Activated gamma-delta T cell treated with Interleukin-2 at 50 U/mL for 16 hours (primary cell): ENCODE results near the gene RBM19.

Source experiments
- DNase-seq: peaks from one replicate; pipeline ENCODE4 v3.0.0-alpha.2; 2020

The RBM19 gene

DNA sequence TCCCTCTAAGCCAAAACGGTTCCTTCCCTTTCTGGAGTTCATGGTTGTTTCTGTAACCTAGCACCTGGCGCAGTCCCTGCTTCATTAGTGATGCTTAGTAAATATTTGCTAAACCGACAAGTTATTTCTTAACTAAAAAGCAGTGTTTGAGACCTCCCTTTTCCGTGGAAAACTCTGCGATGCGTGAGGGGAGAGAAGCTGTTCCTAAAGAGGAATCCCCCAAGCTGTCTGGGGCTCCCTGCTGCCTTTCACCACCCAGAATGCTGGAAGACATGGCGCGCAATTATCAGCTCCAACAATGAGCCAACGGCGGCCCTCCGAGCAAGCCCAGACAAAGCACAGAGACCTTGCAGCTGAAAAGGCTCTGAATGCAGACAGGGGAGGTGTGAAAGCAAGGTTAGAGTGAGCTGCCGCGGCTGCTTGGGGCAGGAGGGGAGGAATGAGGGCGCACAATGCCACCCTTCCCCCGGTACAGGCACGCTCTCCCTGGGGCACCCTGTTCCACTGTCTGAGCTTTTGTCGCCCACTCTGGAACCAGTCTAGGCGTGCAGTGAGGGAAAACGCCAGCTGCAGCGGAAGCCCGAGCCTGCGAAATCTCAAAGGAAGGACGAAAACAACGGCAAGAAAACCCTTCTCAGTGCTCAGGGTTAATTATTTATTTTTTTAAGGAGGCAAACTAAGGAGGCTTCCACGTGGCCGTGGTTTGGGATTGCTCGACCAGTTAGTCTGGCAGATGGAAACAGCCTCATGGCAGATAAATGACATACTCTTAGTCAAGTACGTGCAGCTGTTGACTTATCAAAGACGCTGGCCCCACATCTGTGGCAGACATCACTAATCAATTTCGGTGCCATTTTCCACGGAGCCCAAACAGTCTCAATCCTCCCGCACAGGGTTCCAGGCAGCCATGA is 66.3 kb downstream of the RBM19 start:
- DNase-seq: no peak

DNA sequence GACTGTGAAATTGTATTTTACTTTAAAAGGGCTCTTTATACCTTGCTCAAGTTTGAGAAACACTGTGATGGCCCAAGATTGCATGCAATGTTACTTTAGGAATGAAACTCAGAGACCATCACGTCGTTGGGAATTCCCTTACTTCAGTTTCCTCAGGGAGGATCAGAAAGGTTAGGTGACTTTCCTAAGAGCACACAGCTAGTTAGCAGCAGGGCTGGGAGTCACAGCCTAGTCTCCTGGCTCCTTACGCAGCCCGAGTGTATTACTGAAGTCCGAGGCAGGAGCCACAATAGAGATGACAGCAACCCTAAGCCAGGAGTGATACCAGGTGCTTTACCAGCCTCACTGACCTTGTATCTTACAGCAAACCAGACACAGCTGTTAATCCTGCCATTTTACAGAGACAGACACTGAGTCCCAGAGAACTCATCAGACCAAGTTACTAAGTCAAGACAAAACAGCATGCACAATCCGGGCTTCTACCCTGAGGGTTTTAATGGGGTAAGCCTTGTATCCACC is 67.0 kb downstream of the RBM19 start:
- no peak for DNase-seq

DNA sequence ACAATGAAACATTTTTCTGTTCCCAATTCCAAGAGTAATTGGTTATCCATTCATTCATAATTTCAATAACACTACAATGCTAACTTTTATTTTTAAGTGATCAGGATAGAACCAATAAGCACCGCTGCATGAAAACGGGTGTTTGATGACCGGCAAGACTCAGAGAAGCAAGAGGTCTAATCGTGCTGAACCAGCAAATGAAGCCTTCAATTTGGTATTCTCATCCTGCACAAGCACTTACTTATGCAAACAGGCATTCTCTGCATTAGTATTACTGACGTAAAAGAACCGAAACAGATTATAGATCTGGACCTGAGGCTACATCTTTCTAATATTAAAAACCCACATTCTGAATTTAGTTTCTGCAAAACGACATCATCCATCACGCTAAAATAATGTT is 67.7 kb downstream of the RBM19 start:
- no peak for DNase-seq

DNA sequence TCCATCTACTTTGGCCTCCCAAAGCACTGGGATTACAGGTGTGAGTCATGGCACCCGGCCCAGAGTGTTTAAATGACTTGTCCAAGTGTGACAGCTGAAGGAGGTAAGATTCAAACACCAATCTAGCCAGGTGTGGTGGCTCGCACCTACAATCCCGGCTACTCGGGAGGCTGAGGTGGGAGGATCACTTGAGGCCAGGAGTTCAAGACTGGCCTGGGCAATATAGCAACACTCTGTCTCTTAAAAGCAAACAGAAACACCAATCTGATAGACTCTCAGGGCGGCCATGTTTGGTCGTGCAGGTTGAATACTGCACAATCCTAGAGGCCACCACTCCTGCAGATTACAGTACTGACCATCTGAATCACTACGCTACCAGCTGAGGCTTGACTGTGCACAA is 68.7 kb downstream of the RBM19 start:
- no peak for DNase-seq

DNA sequence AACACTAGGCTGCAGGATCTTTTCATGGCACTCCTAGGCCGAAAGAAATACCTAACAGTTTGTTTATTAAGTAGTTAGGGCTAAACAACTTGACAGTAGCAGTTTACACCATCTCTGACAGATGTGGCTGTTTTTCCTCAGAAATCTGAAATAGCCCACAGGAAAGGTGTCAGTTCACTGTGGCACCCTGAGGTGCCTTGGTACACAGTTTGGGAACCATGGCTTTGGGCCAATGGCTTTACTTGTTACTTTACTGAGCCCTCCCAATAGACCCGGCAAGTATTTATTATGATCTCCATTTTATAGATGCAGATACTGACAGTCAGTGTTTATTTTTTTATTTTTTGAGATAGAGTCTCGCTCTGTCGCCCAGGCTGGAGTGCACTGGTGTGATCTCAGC is 69.3 kb downstream of the RBM19 start:
- no peak for DNase-seq

DNA sequence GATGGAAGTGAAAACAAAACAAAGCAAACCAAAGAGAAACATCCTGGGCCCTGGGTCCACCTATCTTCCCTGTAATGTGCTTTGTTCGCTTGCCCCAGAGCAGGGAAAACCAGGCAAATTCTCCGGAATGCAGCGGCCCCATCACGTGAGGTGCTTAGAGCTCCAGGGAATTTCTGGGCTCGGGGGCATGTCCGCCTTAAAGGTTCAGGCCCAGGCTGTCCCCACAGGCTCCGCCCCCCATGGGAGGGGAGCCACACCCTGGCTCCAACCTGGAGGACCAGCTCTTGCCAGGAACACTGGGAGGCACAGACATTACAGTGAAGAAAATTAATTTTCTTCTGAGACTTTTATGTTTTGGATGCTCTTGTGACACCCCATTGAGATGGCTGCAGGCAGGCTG is 69.9 kb downstream of the RBM19 start:
- no peak for DNase-seq

DNA sequence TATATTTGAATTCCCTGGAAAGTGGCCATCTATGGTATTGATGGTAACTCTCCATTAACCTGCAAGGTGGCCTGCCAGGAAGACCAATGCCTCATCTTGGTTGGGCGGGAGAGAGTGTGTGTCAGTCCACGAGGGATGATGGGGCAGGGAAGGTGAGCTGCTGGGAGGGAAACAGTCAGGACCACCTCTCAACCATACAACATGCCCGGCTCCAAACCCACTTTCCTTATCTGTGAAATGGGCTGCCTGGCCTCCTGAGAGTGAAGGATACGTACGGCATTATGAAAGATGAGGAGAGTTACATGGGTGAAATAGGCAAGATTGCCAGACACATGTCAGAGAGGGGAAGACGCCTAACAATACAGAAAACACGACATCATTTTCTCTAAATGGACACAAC is 70.9 kb downstream of the RBM19 start:
- DNase-seq: no peak

DNA sequence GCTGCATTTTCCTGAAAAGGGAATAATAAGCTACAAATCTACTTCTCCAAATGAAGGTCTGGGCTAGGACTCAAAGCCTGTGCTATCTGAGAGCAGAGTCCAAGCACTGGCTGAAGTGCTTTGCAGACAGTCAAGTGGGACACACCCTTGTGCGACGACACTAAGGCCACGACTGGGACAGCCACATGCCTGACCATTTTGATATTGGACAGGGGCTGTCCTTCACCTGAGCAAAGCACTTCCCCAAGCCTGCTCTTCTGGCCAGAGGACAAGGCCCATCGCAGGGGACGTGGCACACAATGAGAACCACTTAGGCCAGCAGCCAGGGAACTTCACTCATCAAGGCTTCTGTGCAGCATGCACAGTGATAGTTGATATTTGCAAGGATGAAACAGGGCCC is 71.4 kb downstream of the RBM19 start:
- DNase-seq: no peak

DNA sequence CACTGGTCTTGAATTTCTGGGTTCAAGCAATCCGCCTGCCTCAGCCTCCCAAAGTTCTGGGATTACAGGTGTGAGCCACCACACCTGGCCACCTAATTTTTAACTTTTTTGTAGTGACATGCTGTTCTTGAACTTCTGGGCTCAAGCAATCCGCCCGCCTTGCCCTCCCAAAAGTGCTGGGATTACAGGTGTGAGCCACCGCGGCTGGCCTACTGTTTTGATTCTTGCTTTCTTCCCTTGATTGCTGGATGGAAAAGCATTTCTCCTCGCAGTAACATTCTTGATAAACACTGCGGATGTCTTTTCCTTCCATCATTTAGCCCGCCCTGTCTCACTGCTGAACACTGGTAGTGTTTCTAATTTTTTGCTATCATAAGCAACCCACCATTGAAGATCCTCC is 72.9 kb downstream of the RBM19 start:
- DNase-seq: no peak

DNA sequence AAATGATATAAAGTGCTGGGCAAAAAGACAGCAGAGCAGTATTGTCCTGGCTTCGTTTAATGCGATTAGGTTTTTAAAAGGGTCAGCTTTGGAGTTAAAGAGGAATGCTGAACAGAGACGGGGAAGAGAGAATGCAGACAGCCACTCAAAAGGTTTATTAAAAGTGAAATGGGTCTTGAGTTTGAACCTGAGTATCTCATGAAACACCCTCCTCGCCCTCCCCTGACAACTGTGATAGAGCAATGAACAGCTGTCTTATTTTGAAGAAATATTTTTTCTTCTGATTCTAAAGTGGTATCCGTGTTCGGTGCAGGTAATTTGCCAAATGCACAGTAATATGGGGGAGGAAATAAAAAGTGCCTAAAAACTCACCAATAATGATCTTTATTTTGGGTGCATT is 73.6 kb downstream of the RBM19 start:
- no peak for DNase-seq

DNA sequence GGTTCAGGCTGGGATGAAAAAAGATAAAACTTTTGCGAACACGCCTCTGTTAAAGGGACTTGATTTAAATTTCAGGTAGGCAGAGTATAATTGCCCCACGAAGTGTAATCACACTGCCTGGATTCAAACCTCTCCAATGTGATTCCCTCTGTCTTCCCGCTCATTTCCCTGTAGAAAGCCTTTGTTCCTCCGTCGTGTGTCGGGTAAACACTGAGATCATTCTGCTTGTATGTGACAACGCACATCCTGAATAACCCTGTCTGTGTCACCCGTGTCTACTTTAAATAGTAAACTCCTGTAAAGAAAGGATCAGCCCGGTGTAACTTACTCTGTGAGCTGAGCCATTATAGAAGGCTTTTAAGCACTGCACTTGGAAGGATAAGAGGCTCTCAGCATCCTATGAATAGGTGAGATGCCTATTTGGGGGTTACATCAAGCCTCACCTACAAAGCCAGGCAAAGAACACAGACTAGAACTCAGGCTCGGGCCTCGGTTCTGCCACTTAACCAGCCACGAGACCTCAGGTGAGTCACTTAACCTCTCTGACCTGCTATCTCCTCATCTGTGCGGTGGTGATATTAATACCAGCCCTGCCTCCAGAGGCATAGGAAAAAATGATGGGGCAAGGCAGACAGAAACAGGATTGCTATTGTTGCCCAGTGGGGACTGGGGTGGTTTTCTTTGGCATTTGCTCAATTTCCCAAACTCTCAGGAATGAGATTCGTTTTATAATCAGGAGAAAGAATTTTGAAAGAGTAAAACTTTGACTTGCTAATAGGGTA is 74.2 kb downstream of the RBM19 start:
- DNase-seq: no peak

DNA sequence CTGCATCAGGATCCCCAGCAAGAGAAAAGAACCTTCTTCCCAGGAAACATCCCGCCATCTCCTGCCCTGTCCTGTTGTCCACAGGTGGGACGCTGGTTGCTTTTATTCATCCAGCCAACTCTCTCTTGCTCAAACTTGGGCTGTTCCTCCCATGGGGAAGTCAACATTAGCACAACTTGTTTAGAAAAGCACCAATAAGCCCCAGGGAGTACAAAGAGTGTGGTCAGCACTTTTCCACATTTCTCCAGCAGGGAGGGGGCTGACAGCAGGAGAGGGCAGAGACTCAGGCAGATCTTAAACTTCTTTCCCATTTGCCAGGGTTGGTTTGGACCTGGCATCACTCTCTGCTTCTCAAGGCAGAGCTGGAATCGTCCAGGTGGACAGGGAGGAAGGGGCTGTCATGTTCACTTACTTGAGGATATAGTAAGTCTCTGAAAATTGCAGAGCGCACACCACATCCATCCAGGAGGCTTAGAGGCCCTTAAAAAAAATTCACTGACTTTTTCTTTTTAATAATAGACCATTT is 74.9 kb downstream of the RBM19 start:
- DNase-seq: no peak

DNA sequence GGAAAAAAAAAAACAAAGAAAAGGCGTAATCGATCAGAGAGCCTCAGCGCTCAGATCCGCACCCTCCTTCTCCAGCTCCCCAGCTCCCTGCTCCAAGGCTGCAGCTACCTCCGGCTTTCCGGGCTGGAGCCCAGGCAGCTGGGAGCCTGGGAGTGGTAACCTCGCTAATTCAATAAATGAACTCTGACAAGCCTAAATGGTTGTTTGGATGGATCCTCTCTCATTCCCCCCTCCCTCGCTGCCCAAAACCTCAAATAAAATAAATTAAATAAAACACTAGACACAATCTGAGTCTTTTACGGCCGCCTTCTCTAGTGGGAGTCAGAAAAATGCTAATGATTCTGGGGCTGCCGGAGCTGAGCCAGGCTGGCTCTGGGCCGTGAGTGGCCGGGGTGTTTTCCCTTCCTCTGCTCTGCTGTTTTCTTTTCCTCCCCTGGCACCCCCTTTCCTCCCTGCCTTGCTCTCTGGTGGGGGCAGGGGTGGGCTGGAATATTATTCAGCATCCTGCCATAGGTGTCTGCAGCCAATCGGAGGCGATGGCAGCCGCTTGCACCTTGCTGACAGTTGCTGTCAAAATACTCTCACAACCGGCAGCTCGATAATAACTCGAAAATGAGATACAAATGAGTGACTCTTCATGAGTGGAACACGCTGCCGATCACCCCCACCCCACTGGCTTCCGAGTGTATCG is 76.1 kb downstream of the RBM19 start:
- DNase-seq: no peak

DNA sequence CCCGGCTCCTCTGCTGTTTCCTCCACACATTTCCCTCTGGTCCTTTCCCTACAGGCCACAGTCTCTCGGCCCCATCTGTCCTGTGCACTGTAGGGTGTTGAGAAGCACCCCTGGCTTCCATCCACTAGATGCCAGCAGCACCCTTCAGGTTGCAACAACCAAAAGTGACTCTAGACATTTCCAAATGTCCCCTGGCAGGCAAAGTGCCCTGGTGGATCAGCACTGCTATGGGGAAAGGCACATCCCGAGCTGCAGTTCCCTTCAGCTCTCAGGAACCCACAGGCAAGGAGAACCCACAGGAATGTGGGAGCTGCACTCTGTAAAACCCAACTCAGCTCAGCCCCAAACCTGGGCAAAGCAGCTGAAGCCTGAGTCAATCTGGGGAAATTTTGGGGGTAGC is 77.0 kb downstream of the RBM19 start:
- no peak for DNase-seq

DNA sequence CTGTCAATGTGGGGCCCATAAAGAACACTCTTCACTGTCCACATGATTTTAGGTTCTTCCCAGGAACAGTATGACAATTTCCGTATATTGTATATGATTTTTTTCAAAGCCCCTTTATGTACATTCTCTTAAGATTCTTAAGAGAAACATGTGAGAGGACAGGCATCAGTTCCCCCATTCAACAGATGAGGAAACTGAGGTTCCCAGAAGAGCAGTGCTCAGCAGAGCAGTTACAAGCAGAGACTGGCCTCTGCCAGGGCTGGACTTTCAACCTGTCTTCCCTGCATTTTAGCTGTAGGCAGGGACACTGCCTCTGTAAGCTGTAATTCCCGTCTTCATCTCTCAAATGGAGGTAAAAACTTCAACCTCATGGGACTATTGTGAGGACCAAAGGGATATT is 77.7 kb downstream of the RBM19 start:
- no peak for DNase-seq

DNA sequence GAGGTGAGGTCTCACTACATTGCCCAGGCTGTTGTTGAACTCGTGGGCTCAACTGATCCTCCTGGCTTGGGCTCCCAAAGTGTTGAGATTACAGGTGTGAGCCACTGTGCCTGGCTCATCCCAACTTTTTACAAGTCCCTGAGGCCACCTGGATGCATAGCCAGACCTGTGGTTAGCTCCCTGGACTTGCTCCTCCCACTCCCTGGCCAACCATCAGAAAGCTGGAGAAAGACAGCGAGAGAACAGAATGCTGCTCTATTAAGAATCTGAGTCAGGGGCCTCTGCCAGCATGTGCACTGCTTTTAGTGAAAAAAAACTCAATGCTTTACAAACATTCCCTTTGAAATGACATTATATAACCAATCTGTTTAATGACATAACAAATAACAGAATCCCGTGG is 78.2 kb downstream of the RBM19 start:
- DNase-seq: no peak

DNA sequence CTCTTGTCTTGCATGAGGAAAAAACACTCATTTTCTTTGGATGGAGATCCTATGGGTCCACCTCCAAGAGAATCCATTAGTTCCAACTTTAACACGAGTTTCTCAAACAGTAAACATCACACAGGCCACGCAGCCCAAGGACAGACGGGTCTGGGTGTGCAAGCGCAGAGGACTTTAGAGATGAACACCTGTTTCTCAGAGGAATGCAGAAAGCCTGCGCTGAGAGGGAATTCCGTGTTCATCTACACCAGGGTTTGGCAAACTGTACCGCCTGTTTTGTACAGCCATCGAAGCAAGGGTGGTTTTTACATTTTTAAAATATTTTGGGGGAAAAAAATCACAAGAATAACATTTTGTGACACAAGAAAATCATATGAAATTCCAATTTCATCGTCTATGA is 79.4 kb downstream of the RBM19 start:
- DNase-seq: no peak

DNA sequence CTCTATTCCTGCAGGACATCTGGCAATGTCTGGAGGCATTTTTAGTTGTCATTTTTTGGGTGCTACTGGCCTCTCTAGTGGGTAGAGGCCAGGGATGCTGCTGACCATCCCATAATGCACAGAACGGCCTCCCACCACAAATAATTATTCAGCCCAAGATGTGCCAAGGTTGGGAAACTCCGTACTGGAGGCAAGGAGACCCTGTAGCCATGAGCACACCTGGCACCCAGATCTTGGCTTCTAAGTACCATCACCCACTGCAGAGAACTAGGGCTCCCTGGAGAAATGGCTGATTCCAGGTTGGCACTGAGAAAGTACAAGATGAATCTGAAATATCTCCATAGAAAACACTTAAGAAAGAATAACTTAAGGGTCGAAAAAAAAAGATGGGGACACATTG is 81.7 kb downstream of the RBM19 start:
- no peak for DNase-seq

DNA sequence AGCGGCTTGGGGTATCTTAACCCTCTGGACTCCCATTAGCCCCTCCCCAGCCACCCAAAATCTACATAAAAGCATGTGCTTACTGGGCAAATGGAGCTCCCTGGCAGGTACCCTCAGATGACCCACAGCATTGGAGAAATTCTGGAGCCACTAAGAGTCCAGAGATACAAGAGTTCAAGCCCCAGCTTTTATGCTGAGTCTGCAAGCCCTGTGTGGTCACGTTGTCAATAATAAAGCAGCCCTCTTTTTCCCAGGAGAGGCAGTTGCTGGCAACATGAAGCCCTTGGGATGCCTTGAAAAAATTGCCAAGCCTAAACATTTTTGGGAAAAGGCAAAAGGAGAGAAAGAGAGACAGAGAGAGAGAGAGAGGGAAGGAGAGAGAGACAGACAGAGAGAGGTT is 83.4 kb downstream of the RBM19 start:
- DNase-seq: no peak

DNA sequence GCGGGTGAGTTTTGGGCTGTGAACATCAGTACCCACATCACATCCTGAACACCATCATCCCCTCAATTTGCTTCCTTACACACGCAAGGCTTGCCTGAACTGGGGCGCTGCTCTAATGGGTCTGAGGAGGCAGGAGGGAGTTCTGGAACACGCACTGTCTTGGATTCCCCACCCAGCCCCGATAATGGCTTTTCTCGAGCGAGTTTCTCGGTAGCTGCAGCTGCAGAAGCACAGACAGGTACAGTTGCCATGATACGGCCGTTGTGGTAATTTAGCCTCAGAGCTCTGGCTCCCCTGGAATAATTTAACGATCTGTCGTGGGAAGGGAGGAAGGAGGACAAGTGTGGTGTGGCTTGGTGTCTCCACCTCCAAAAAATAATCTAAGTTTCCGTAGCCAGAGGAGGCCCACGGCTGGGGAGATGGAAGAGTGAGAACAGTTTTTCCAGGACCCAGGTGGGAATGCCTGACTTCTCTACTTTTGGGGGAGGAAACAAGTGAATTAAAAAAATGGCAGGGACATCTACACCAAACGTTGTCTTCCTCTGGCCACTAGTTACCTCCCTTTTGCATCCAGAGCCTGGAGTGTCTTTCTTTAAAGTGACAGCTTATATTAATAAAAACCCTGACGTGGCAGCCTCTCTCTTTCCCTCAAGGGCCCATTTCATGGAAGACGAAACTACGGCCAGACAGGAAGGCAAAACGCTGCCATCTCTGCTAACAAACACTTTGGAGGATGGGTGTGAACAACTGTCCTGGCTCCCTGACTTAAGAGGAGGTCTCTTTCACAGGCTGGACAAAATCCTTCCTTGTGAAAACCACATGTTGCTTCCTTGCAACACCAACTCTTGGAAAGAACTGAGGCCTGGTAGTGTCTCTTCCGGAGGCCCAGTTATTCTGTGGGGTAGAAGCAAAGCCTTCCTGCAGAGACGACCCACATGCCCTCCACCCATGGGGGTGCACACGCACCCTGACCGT is 84.8 kb downstream of the RBM19 start:
- no peak for DNase-seq

DNA sequence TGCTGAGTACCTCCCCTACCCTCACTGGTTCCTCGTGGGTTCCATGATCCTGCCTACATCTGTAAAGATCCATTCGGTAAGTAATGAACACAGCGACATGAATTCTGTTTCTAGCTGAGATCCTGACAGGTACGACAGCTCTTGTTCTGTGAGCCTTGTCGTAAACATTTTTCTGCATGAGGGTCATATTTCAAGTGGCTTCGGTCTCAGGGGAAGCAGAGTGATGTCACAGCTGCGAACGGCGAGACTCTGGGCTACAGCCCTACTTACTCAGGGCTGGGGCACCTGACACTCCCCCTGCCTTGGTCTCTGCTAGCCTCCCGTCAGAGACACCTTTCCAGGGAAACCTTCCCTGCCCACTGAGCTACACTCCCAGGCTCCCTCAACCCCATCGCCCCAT is 85.8 kb downstream of the RBM19 start:
- no peak for DNase-seq

DNA sequence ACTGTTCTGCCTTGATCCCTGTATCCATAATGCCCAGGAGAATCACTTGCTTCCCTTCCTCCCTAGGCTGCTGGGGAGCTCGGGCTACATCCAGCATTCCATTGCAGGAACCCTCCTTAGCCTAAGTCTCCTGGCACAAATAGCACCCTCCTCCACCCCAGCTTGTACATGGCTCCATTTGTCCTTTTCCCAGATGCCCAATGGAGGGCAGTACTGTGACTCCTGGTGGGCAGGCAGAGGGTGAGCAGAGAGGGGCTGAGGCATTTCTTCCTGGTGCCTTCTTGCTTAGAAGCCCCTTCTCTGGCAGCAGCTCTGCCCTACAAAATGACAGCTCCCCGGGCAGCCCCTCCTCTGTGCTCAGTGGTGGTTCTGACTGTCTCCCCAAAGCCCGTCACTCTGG is 86.5 kb downstream of the RBM19 start:
- no peak for DNase-seq
